Activated T-cell treated with anti-CD3 and anti-CD28 coated beads, Interleukin-2, amount 50 U/mL, for 4 hours (primary cell): ENCODE results near the gene SETD2. TPM values are rescaled to one million over a fixed set of nuclear protein-coding genes. Genes with fewer than 3 reads are reported as not detected.

ENCODE experiments used
- ATAC-seq, 2 donors: fragments of 200-7000 bp; cut with Tn5 transposase; one replicate each; pipeline ENCODE4 v1.10.0; 2021
- DNase-seq: peaks from one replicate; pipeline ENCODE4 v3.0.0-alpha.2; 2020
- H3K27me3 Mint-ChIP-seq: one replicate; pipeline ENCODE4 v1.8.0; 2021; ENCODE audit warnings: low read depth, mixed read lengths
- H3K36me3 Mint-ChIP-seq: one replicate; pipeline ENCODE4 v1.8.0; 2022; ENCODE audit warnings: mixed read lengths; ENCODE audit not compliant: insufficient read depth
- H3K4me1 Mint-ChIP-seq: one replicate; pipeline ENCODE4 v1.8.0; 2021; ENCODE audit warnings: low read depth, mixed read lengths
- H3K4me3 Mint-ChIP-seq: one replicate; pipeline ENCODE4 v1.8.0; 2021; ENCODE audit warnings: mild to moderate bottlenecking, moderate library complexity, mixed read lengths
- H3K9me3 Mint-ChIP-seq: one replicate; pipeline ENCODE4 v1.8.0; 2021; ENCODE audit warnings: mixed read lengths
- total RNA-seq, 3 donors: library from RNA; stranded (reverse); gene quantifications; one replicate each; pipeline ENCODE4 v1.2.1, GENCODE V29; 2021

The SETD2 gene
- total RNA-seq, 3 donors from 2014 or later, result 28.6 to 31.9 (median 30.1) TPM

- Mint-ChIP-seq H3K4me3 (no peak overlapping the region), H3K27me3 (no peaks in the 10 kb centered on the region), H3K36me3 (peaks cover 24% of the 10 kb centered on the region), H3K4me1 (peaks cover 53% of the 10 kb centered on the region), H3K9me3 (no peaks in the 10 kb centered on the region)
- no peak for DNase-seq
- no peak for ATAC-seq
These were observed 143.6 kb downstream of the SETD2 start for GRCh38 chr3:47020311-47020710.

GRCh38 chr3:47019201-47019600 lies 144.7 kb downstream of the SETD2 start:
- peaks cover 47% of the 10 kb centered on the region for H3K4me1 Mint-ChIP-seq
- ATAC-seq (peak; percentile 89 to 93), DNase-seq (no peak)
- no peaks in the 10 kb centered on the region for H3K9me3 Mint-ChIP-seq
- H3K27me3 Mint-ChIP-seq, result no peaks in the 10 kb centered on the region
- no peak overlapping the region for H3K4me3 Mint-ChIP-seq
- peaks cover 22% of the 10 kb centered on the region for H3K36me3 Mint-ChIP-seq

- Mint-ChIP-seq H3K27me3 (no peaks in the 10 kb centered on the region), H3K9me3 (no peaks in the 10 kb centered on the region), H3K4me1 (peaks cover 47% of the 10 kb centered on the region), H3K36me3 (peaks cover 22% of the 10 kb centered on the region), H3K4me3 (no peak overlapping the region)
- ATAC-seq (no peak), DNase-seq (no peak)
These were observed 145.7 kb downstream of the SETD2 start for GRCh38 chr3:47018269-47018611.

DNA sequence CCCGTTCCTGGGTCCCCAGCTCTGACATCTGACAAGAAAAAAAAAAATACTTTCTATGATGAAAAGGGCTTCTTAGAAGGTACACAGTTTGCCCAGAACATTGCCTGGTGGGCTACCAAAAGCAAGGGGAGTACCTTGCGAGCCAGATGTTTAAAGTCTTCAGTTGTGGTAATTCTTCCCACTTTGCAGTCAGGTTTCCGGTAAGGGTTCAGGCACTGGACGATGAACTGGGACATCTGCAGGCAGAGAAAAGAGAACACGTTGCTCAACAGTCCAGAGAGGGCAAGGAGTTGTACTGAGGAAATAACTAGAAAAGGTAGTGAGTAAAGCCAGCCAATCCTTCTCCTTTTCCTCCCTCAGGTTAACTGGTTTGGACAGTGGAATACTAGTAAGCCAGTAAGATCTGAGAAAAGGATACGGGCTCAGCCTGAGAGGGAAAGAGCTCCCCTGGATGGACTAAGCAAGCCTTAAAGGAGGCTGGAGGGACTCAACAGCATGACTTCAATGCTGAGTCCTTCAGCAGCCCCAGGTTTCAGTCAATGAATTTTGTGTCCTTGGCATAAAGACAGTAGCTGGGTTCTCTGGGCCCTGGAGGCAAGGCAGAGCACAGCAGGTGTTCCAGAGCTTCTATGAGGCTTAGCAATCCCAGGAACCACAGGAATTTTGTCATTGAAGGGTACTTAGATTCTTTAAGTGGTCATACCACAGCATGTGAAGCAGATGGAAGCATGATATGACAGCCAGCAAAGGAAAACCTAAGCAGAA lies 146.2 kb downstream of the SETD2 start:
- Mint-ChIP-seq H3K9me3 (no peaks in the 10 kb centered on the region), H3K36me3 (peaks cover 22% of the 10 kb centered on the region), H3K4me3 (no peak overlapping the region), H3K27me3 (no peaks in the 10 kb centered on the region), H3K4me1 (peaks cover 47% of the 10 kb centered on the region)
- no peak for DNase-seq
- ATAC-seq, result no peak

- Mint-ChIP-seq H3K27me3 (no peaks in the 10 kb centered on the region), H3K4me3 (no peak overlapping the region), H3K36me3 (peaks cover 22% of the 10 kb centered on the region), H3K4me1 (peaks cover 47% of the 10 kb centered on the region), H3K9me3 (no peaks in the 10 kb centered on the region)
- DNase-seq (no peak), ATAC-seq (peak; percentile 64 to 72)
These were observed 146.9 kb downstream of the SETD2 start for GRCh38 chr3:47016934-47017435.

DNA sequence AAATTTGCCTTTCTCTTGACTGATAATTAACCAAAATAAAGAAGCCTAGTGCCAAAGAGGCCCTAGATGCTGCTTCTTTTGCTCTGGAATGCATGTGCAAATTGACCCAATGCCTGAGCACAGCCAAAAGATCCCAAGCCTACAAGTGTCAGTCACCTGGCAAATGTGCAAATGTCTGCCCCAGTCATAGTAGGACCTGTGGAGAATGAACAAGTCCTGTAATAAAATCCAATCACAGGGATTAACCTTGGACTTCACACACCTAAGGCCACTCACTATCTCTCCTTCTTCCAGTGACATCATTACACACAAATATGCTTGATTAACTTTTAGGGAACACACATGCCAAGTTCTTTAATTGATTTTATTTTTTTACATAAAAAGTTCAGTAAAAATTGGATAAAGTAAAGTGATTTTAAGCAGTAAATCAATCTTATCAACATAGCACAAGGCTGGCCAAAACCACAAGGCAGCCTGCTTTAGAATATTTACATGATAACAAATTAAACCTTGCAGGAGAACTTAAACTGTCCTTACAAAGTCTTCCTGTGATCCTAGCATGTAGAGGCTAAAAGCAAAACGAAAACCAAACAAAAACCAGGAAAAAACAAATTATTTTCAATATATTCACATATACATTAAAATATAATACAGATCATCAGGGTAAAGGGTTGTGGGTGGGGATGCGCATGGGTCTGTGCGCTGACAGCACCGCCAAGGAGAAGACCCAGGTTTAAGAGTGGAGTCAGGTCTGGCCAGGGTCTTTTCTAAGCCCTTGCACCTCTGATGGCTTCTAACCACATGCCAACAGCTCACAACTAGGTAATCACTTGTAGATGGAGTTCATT lies 147.6 kb downstream of the SETD2 start:
- Mint-ChIP-seq H3K36me3 (peaks cover 25% of the 10 kb centered on the region), H3K4me1 (peaks cover 48% of the 10 kb centered on the region), H3K27me3 (no peaks in the 10 kb centered on the region), H3K9me3 (no peaks in the 10 kb centered on the region), H3K4me3 (no peak overlapping the region)
- no peak for ATAC-seq
- no peak for DNase-seq

DNA sequence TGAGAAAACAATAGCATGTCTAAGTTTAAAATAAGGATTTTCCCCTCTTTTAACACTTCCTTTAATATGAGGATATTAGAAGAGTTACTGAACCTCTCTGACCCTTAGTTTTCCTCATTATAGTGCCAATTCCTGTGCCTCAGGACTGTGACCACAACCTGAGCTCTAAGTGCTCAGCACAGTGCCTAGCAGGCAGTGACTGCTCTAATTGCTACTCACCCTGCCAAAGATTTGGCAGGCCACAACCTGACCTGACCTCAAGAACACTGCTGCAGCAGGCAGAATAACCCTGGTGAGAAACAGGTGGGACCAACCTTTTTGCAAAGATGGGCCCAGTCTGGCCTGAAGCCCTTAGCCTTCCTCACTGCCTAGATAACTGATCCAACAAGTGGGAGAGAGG lies 148.8 kb downstream of the SETD2 start:
- H3K9me3 Mint-ChIP-seq, result no peaks in the 10 kb centered on the region
- ATAC-seq (no peak), DNase-seq (no peak)
- peaks cover 23% of the 10 kb centered on the region for H3K36me3 Mint-ChIP-seq
- peaks cover 47% of the 10 kb centered on the region for H3K4me1 Mint-ChIP-seq
- no peak overlapping the region for H3K4me3 Mint-ChIP-seq
- no peaks in the 10 kb centered on the region for H3K27me3 Mint-ChIP-seq

DNA sequence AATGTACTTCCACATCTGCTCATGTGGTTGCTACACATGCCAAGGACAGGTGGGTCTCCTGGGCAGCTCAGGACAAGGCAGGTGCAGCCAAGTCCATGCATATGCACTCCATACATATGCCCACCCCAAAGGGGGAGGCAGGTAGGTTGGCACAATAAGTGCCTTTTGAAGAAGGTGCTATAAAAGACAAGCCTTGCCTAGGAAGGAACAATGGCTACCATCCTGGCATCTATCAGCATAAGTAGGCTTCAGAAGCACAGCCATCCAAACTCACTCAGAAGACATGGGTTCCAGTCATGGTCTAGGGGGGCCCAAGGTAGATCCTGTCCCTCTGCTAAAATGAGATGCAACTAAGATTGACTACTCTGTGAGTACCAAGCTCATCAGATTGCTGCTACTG lies 149.9 kb downstream of the SETD2 start:
- H3K4me3 Mint-ChIP-seq, result no peak overlapping the region
- DNase-seq (no peak), ATAC-seq (no peak)
- H3K36me3 Mint-ChIP-seq, result peaks cover 18% of the 10 kb centered on the region
- no peaks in the 10 kb centered on the region for H3K9me3 Mint-ChIP-seq
- H3K27me3 Mint-ChIP-seq, result no peaks in the 10 kb centered on the region
- peaks cover 38% of the 10 kb centered on the region for H3K4me1 Mint-ChIP-seq

DNA sequence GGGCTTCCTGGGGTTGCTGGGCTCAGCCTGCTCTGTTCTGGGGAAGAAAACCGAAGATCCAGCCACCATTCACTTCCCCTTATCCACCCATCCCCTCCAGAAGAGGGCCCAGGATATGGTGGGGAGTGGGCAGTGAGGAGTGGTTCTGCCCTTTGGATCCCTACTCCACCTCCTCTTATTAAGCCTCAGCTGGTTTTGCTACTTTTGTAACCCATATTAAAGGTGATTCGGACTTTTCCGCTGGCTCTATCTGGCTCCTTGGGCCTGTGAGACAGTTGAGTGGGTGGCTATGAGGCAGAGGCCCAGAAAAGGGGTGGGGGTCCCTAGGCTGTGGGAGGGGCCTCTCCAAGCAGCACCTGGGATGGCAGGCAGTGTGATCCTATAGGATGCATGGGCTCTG lies 150.7 kb downstream of the SETD2 start:
- H3K27me3 Mint-ChIP-seq, result no peaks in the 10 kb centered on the region
- H3K9me3 Mint-ChIP-seq, result no peaks in the 10 kb centered on the region
- no peak overlapping the region for H3K4me3 Mint-ChIP-seq
- H3K36me3 Mint-ChIP-seq, result peaks cover 12% of the 10 kb centered on the region
- H3K4me1 Mint-ChIP-seq, result peaks cover 30% of the 10 kb centered on the region
- ATAC-seq, result no peak
- no peak for DNase-seq

GRCh38 chr3:47012342-47013230 lies 151.3 kb downstream of the SETD2 start:
- Mint-ChIP-seq H3K4me1 (peaks cover 24% of the 10 kb centered on the region), H3K27me3 (no peaks in the 10 kb centered on the region), H3K36me3 (peaks cover 10% of the 10 kb centered on the region), H3K9me3 (no peaks in the 10 kb centered on the region), H3K4me3 (no peak overlapping the region)
- ATAC-seq (no peak), DNase-seq (no peak)

DNA sequence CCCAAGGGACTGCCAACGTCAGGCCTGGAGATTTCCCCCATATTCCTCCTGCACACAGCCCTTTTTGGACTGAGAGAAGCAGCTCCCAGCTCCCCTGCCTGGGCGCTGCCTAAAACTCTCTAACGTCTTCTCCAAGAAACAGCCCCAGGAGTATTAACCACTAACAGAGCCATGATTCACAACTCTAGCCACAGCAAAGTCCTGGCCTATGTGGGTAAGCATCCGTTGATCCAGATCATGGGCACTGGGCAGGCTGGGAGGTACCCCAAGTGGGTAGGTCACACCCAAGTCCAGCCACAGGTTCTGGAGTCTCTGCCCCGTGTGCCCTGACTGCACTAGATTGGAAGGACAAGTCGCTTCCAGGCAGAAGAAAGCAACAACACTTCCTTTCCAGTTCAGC lies 152.5 kb downstream of the SETD2 start:
- Mint-ChIP-seq H3K9me3 (no peaks in the 10 kb centered on the region), H3K27me3 (no peaks in the 10 kb centered on the region), H3K4me3 (no peak overlapping the region)

GRCh38 chr3:47010910-47011309 lies 153.0 kb downstream of the SETD2 start:
- Mint-ChIP-seq H3K4me3 (no peak overlapping the region), H3K36me3 (peaks cover 10% of the 10 kb centered on the region), H3K9me3 (no peaks in the 10 kb centered on the region), H3K4me1 (peaks cover 8% of the 10 kb centered on the region), H3K27me3 (no peaks in the 10 kb centered on the region)
- ATAC-seq (no peak), DNase-seq (no peak)

More for the DNA sequence above, 152.5 kb downstream of the SETD2 start:
- ATAC-seq, result no peak
- Mint-ChIP-seq H3K36me3 (peaks cover 9% of the 10 kb centered on the region), H3K4me1 (peaks cover 12% of the 10 kb centered on the region)
- no peak for DNase-seq

GRCh38 chr3:47010111-47010712 lies 153.7 kb downstream of the SETD2 start:
- no peak for ATAC-seq
- peaks cover 13% of the 10 kb centered on the region for H3K36me3 Mint-ChIP-seq
- H3K4me1 Mint-ChIP-seq, result peaks cover 8% of the 10 kb centered on the region
- H3K9me3 Mint-ChIP-seq, result no peaks in the 10 kb centered on the region
- no peaks in the 10 kb centered on the region for H3K27me3 Mint-ChIP-seq
- H3K4me3 Mint-ChIP-seq, result peak overlapping the region; percentile 62
- DNase-seq, result no peak
